SK-N-MC (cell line): ENCODE measurements around the gene ATG16L2.

Experiments
- EZH2 ChIP-seq: fragments of 200-600 bp; sonication (generic); IDR thresholded peaks from one replicate; pipeline ENCODE4 v1.6.1; 2017; ENCODE audit warnings: antibody characterized with exemption
- FOXP2 ChIP-seq: optimal IDR thresholded peaks from 2 replicates; pipeline ENCODE3; 2011; ENCODE audit warnings: mild to moderate bottlenecking, moderate library complexity; ENCODE audit not compliant: insufficient read depth; ENCODE audit errors: extremely low read length, control extremely low read depth
- POLR2AphosphoS5 ChIP-seq: IDR thresholded peaks from 2 replicates; pipeline ENCODE4 v1.6.1; 2012; ENCODE audit warnings: mild to moderate bottlenecking, low read depth, low read length, borderline replicate concordance

GRCh38 chr11:72808331-72808798, 5.8 kb upstream of the ATG16L2 start:
- no peak for TF ChIP-seq EZH2
- no peak for TF ChIP-seq POLR2AphosphoS5
- no peak for TF ChIP-seq FOXP2
